Smooth muscle cell (in vitro differentiated cells): ENCODE data around the gene SASH3. TPM values are rescaled to one million over a fixed set of nuclear protein-coding genes. Genes with fewer than 3 reads are reported as not detected.

Experiments used
- DNase-seq: peaks from one replicate; lab custom pipeline; 2025; ENCODE audit not compliant: unreplicated experiment; lab: John Stamatoyannopoulos, UW
- H2AFZ ChIP-seq: fragments of 200-600 bp; sonication (generic); 2 replicates; pipeline ENCODE4 v1.6.0; 2016; ENCODE audit warnings: antibody characterized with exemption, low read depth, mild to moderate bottlenecking
- H3F3A ChIP-seq: fragments of 200-600 bp; sonication (generic); 2 replicates; pipeline ENCODE4 v1.6.0; 2017; ENCODE audit warnings: antibody characterized with exemption, low read depth
- H3K27ac ChIP-seq: fragments of 200-600 bp; sonication (generic); 2 replicates; pipeline ENCODE4 v1.5.1; 2016; ENCODE audit warnings: low read depth, mild to moderate bottlenecking
- H3K27me3 ChIP-seq: fragments of 200-600 bp; sonication (generic); 2 replicates; pipeline ENCODE4 v1.6.1; 2016; ENCODE audit warnings: low read depth, mild to moderate bottlenecking
- H3K36me3 ChIP-seq: fragments of 200-600 bp; sonication (generic); 2 replicates; pipeline ENCODE4 v1.5.1; 2016; ENCODE audit warnings: low read depth
- H3K4me1 ChIP-seq: fragments of 200-600 bp; sonication (generic); 2 replicates; pipeline ENCODE4 v1.5.1; 2016; ENCODE audit warnings: low read depth
- H3K4me2 ChIP-seq: fragments of 200-600 bp; sonication (generic); 2 replicates; pipeline ENCODE4 v1.6.0; 2016; ENCODE audit warnings: mild to moderate bottlenecking
- H3K4me3 ChIP-seq: fragments of 200-600 bp; sonication (generic); 2 replicates; pipeline ENCODE4 v1.5.1; 2016; ENCODE audit warnings: mild to moderate bottlenecking
- H3K79me2 ChIP-seq: fragments of 200-600 bp; sonication (generic); 2 replicates; pipeline ENCODE4 v1.6.0; 2016; ENCODE audit warnings: low read depth, mild to moderate bottlenecking
- H3K9ac ChIP-seq: fragments of 200-600 bp; sonication (generic); 2 replicates; pipeline ENCODE4 v1.6.0; 2016; ENCODE audit warnings: low read depth
- H3K9me3 ChIP-seq: fragments of 200-600 bp; sonication (generic); replicated peaks from 2 replicates; pipeline ENCODE4 v1.5.1; 2016; ENCODE audit warnings: low read depth
- H4K20me1 ChIP-seq: fragments of 200-600 bp; sonication (generic); 2 replicates; pipeline ENCODE4 v1.6.0; 2016; ENCODE audit warnings: low read depth
- CTCF ChIP-seq: fragments of 200-600 bp; sonication (generic); IDR thresholded peaks from 2 replicates; pipeline ENCODE4 v1.5.1; 2017; ENCODE audit warnings: borderline replicate concordance, mild to moderate bottlenecking, antibody characterized with exemption; ENCODE audit not compliant: insufficient read depth, poor library complexity, severe bottlenecking
- WGBS: methylation state at CpG from one replicate; pipeline ENCODE4 v1.1.7; 2016; ENCODE audit warnings: low lambda C conversion rate; 5-methylcytosine and 5-hydroxymethylcytosine counted together
- polyA plus RNA-seq: library from polyadenylated mRNA; unstranded; fragments of >200 nt; fragmentation: Nextera tagmentation; extraction: Ambion mirVana; gene quantifications from 2 replicates; pipeline ENCODE4 v1.2.1, GENCODE V29; 2016
- total RNA-seq: library from RNA; depleted of rRNA; stranded (reverse); fragments of >200 nt; gene quantifications from 2 replicates; pipeline ENCODE4 v1.2.3, GENCODE V29; 2014

Gene SASH3
- total and polyA plus RNA-seq, 2 experiments from 2014 or later: not detected

GRCh38 chrX:129780441-129781105, 824 bp downstream of the SASH3 start:
- Histone ChIP-seq H3K9ac (no peak overlapping the region), H3K9me3 (no peaks in the 10 kb centered on the region), H2AFZ (no peak overlapping the region), H3K4me3 (no peak overlapping the region), H4K20me1 (no peaks in the 10 kb centered on the region), H3K36me3 (no peaks in the 10 kb centered on the region), H3K4me1 (no peaks in the 10 kb centered on the region), H3F3A (no peaks in the 10 kb centered on the region), H3K79me2 (no peaks in the 10 kb centered on the region), H3K4me2 (no peak overlapping the region), H3K27ac (no peak overlapping the region), H3K27me3 (no peaks in the 10 kb centered on the region)
- no peak for DNase-seq
- 93% methylated on average over 6 of the region's 6 CpGs for WGBS
- TF ChIP-seq CTCF: no peak

GRCh38 chrX:129781134-129781672, 1.5 kb downstream of the SASH3 start:
- Histone ChIP-seq H3K27me3 (no peaks in the 10 kb centered on the region), H4K20me1 (no peaks in the 10 kb centered on the region), H3F3A (no peaks in the 10 kb centered on the region), H2AFZ (no peak overlapping the region), H3K4me1 (no peaks in the 10 kb centered on the region), H3K36me3 (no peaks in the 10 kb centered on the region), H3K79me2 (no peaks in the 10 kb centered on the region), H3K9me3 (no peaks in the 10 kb centered on the region), H3K4me3 (no peak overlapping the region), H3K4me2 (no peak overlapping the region), H3K9ac (no peak overlapping the region), H3K27ac (no peak overlapping the region)
- WGBS: 76% methylated on average over 8 of the region's 8 CpGs
- no peak for DNase-seq
- TF ChIP-seq CTCF: no peak

GRCh38 chrX:129781680-129782495, 2.1 kb downstream of the SASH3 start:
- Histone ChIP-seq H4K20me1 (no peaks in the 10 kb centered on the region), H3K36me3 (no peaks in the 10 kb centered on the region), H3K9ac (no peak overlapping the region), H3K27me3 (no peaks in the 10 kb centered on the region), H2AFZ (no peak overlapping the region), H3K4me2 (no peak overlapping the region), H3K9me3 (no peaks in the 10 kb centered on the region), H3K4me3 (no peak overlapping the region), H3K27ac (no peak overlapping the region), H3K4me1 (no peaks in the 10 kb centered on the region), H3K79me2 (no peaks in the 10 kb centered on the region), H3F3A (no peaks in the 10 kb centered on the region)
- TF ChIP-seq CTCF: no peak
- DNase-seq: no peak
- 88% methylated on average over 10 of the region's 10 CpGs for WGBS
